Activated CD8-positive, alpha-beta memory T cell treated with anti-CD3 and anti-CD28 coated beads, Interleukin-2, amount 50 U/mL, for 48 hours (primary cell): ENCODE measurements around the gene RICTOR.

ENCODE experiments used
- DNase-seq: peaks from one replicate; pipeline ENCODE4 v3.0.0-alpha.2; 2020

RICTOR gene

GRCh38 chr5:39099831-39100230, 25.6 kb upstream of the RICTOR start:
- DNase-seq, result no peak

GRCh38 chr5:39093352-39093751, 19.2 kb upstream of the RICTOR start:
- DNase-seq, result no peak

- no peak for DNase-seq
Measured at GRCh38 chr5:39092581-39093351, 18.6 kb upstream of the RICTOR start.

- no peak for DNase-seq
Measured at GRCh38 chr5:39091940-39092580, 17.9 kb upstream of the RICTOR start.

- no peak for DNase-seq
Measured at GRCh38 chr5:39083968-39084367, 9.8 kb upstream of the RICTOR start.

GRCh38 chr5:39082995-39083394, 8.8 kb upstream of the RICTOR start:
- DNase-seq, result no peak

- no peak for DNase-seq
Measured at GRCh38 chr5:39080597-39081204, 6.5 kb upstream of the RICTOR start.

GRCh38 chr5:39080168-39080567, 6.0 kb upstream of the RICTOR start:
- DNase-seq, result no peak

- DNase-seq, result no peak
Measured at GRCh38 chr5:39079147-39079546, 4.9 kb upstream of the RICTOR start.

GRCh38 chr5:39076757-39077728, 2.8 kb upstream of the RICTOR start:
- DNase-seq, result no peak

- no peak for DNase-seq
Measured at GRCh38 chr5:39076101-39076756, 2.0 kb upstream of the RICTOR start.

GRCh38 chr5:39073767-39074016, 507 bp downstream of the RICTOR start:
- DNase-seq, result no peak

GRCh38 chr5:39072925-39073766, 1.1 kb downstream of the RICTOR start:
- peak; percentile 81 for DNase-seq

GRCh38 chr5:39068099-39068498, 6.1 kb downstream of the RICTOR start:
- DNase-seq, result no peak

- DNase-seq, result no peak
Measured at GRCh38 chr5:39064450-39064849, 9.7 kb downstream of the RICTOR start.

- DNase-seq, result no peak
Measured at GRCh38 chr5:39063037-39063436, 11.2 kb downstream of the RICTOR start.

GRCh38 chr5:39062530-39062929, 11.7 kb downstream of the RICTOR start:
- no peak for DNase-seq

- DNase-seq, result no peak
Measured at GRCh38 chr5:39062104-39062503, 12.1 kb downstream of the RICTOR start.

GRCh38 chr5:39059064-39059463, 15.1 kb downstream of the RICTOR start:
- DNase-seq, result no peak

- no peak for DNase-seq
Measured at GRCh38 chr5:39058178-39058921, 15.8 kb downstream of the RICTOR start.

- DNase-seq, result no peak
Measured at GRCh38 chr5:39057734-39058133, 16.5 kb downstream of the RICTOR start.
